Esophagus squamous epithelium (tissue), 5 donors: ENCODE measurements around the gene ZSWIM3. TPM values are rescaled to one million over a fixed set of nuclear protein-coding genes. Genes with fewer than 3 reads are reported as not detected.

Experiments
- DNase-seq: peaks from one replicate; lab custom pipeline; 2025; lab: John Stamatoyannopoulos, UW
- H3K27ac ChIP-seq, 4 donors: fragments of 200-600 bp; sonication (generic); one replicate each; pipeline ENCODE4 v1.5.1; 2016 to 2019; ENCODE audit warnings: mild to moderate bottlenecking in 1 of 4
- H3K27me3 ChIP-seq, 4 donors: fragments of 200-600 bp; sonication (generic); 1 replicate in 3 of 4; 2 replicates in 1 of 4; pipeline versions ENCODE4 v1.5.1 to v1.6.0; 2017 to 2021; ENCODE audit warnings: antibody characterized with exemption in 1 of 4
- H3K36me3 ChIP-seq, 3 donors: fragments of 200-600 bp; sonication (generic); one replicate each; pipeline ENCODE4 v1.5.1; 2016 to 2019
- H3K4me1 ChIP-seq, 3 donors: fragments of 200-600 bp; sonication (generic); one replicate each; pipeline ENCODE4 v1.5.1; 2017 to 2019
- H3K4me3 ChIP-seq, 4 donors: fragments of 200-600 bp; sonication (generic); 1 replicate in 3 of 4; 2 replicates in 1 of 4; pipeline ENCODE4 v1.5.1; 2016 to 2019; ENCODE audit warnings: mild to moderate bottlenecking in 2 of 4, moderate library complexity in 1 of 4
- H3K9me3 ChIP-seq, 3 donors: fragments of 200-600 bp; sonication (generic); one replicate each; pipeline ENCODE4 v1.5.1; 2016 to 2019
- POLR2A ChIP-seq, 4 donors: fragments of 450-650 bp; IDR thresholded peaks; one replicate each; pipeline ENCODE4 v1.6.1; 2017; ENCODE audit warnings: antibody characterized with exemption in 4 of 4, mild to moderate bottlenecking in 4 of 4, moderate library complexity in 3 of 4
- WGBS, 2 donors: methylation state at CpG; one replicate each; pipeline ENCODE4 v1.1.5; 2018; 5-methylcytosine and 5-hydroxymethylcytosine counted together
- intact Hi-C: fragments of 100-400 bp; cut with DNase I; formaldehyde crosslinking; loops from one replicate; pipeline ENCODE4 v1.15.0; 2022
- total RNA-seq, 4 donors: library from RNA; depleted of rRNA; stranded (reverse); fragments of >200 nt; gene quantifications; one replicate each; pipeline ENCODE4 v1.1.0, GENCODE V29; 2016
- TF ChIP-seq, protein P1 (sequence below), 6 experiments: fragments of 450-650 bp in 4 of 6; fragments of 200-600 bp in 2 of 6; sonication (generic) in 2 of 6; IDR thresholded peaks; one replicate each; pipeline ENCODE4 v1.5.1; 2016 to 2019; ENCODE audit warnings: antibody characterized with exemption in 6 of 6, mild to moderate bottlenecking in 4 of 6, moderate library complexity in 4 of 6
- donor health status: DM: yes; HTN: yes; CAD: no.

ZSWIM3 gene
- total RNA-seq, 4 donors from 2014 or later = 1.1 to 3.2 (median 2.5) TPM

DNA sequence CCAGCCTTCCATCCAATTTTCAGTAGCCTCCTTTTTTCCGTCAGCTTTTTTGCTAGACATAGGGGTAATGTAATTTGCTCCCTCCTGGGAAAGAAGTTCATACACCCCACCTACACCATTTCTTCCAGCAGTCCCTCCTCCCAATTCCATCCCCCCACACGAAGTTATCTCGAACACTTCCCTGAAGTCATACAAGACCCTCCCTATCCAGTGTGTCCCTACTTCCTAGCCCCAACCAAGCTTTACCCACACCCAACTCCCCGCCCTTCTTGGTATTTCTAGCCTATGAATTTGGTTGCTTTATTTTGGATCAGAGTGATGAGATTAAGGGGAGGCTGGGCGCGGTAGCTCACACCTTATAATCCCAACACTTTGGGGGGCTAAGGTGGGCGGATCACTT is 43.9 kb upstream of the ZSWIM3 start:
- H3K27me3 ChIP-seq = no peaks in the 10 kb centered on the region
- 60 to 65% methylated on average over 6 to 7 of the region's 7 CpGs for WGBS, 2 donors
- H3K4me3 ChIP-seq = peak overlapping the region in 3 of 4 donors; percentile 60 to 79 (median 67)
- no peak for DNase-seq
- H3K36me3 ChIP-seq = peaks cover 7 to 32% (median 22%) of the 10 kb centered on the region in 3 donors
- H3K4me1 ChIP-seq = peaks cover 8 to 38% (median 12%) of the 10 kb centered on the region in 3 donors
- TF ChIP-seq POLR2A (IDR thresholded peaks at IDR 0.05) = no peak
- TF ChIP-seq, protein P1, sequence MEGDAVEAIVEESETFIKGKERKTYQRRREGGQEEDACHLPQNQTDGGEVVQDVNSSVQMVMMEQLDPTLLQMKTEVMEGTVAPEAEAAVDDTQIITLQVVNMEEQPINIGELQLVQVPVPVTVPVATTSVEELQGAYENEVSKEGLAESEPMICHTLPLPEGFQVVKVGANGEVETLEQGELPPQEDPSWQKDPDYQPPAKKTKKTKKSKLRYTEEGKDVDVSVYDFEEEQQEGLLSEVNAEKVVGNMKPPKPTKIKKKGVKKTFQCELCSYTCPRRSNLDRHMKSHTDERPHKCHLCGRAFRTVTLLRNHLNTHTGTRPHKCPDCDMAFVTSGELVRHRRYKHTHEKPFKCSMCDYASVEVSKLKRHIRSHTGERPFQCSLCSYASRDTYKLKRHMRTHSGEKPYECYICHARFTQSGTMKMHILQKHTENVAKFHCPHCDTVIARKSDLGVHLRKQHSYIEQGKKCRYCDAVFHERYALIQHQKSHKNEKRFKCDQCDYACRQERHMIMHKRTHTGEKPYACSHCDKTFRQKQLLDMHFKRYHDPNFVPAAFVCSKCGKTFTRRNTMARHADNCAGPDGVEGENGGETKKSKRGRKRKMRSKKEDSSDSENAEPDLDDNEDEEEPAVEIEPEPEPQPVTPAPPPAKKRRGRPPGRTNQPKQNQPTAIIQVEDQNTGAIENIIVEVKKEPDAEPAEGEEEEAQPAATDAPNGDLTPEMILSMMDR (IDR thresholded peaks at IDR 0.05) = no peak
- no peak overlapping the region for H3K27ac ChIP-seq
- no peaks in the 10 kb centered on the region for H3K9me3 ChIP-seq
- intact Hi-C loops = loop anchor here (10.0 kb wide), 1 partner anchor 151 kb away; no protein-coding TSS in a partner anchor

DNA sequence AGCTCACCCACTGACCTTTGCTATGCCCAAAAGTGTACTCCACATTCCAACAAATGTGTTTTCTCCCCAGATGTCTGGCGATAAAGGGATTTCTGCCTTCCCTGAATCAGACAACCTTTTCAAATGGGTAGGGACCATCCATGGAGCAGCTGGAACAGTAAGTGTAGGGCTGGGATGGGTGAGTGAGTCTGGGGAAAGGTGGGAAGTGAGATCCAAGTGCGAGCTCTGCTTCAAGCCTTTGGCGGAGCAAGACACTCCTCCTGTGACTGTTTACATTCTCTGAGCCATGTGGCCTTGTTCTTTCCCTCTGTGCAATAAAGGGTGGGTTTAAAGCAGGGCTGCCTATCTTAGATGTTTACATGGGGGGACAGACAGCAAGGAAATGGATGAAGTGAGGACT is 43.1 kb upstream of the ZSWIM3 start:
- Histone ChIP-seq H3K27me3 (no peaks in the 10 kb centered on the region), H3K4me1 (peaks cover 8 to 38% (median 12%) of the 10 kb centered on the region in 3 donors), H3K9me3 (no peaks in the 10 kb centered on the region), H3K36me3 (peaks cover 7 to 24% (median 17%) of the 10 kb centered on the region in 3 donors), H3K4me3 (no peak overlapping the region), H3K27ac (no peak overlapping the region)
- WGBS, 2 donors = 81 to 97% methylated on average over 3 of the region's 3 CpGs
- no peak for TF ChIP-seq POLR2A (IDR thresholded peaks at IDR 0.05)
- TF ChIP-seq, protein P1 (IDR thresholded peaks at IDR 0.05) = no peak
- no peak for DNase-seq
- intact Hi-C loops = loop anchor here (10.0 kb wide), 1 partner anchor 150 kb away; no protein-coding TSS in a partner anchor

DNA sequence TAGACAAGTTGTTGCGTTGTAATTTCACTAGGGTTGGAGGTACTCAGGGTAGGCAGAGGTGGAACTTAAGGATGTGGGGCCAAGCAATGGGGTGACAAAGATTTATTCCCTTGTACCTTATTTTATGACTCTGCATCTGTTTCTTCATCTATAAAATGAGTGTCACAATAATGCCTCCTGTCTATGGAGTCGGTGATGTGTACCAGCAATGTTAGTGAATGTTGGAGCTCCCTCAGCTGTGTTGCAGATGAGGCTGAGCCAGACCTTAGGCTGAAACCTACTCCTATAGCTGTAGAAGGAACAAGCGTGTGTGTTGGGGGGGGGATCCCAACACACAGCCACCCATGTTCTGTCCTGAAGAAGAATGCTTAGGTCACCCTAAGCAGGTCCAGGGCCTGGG is 40.5 kb upstream of the ZSWIM3 start:
- Histone ChIP-seq H3K9me3 (no peaks in the 10 kb centered on the region), H3K27me3 (peaks cover 0 to 4% (median 0%) of the 10 kb centered on the region in 4 donors), H3K27ac (peak overlapping the region in 1 of 4 donors; percentile 28), H3K4me3 (no peak overlapping the region), H3K4me1 (peaks cover 5 to 31% (median 9%) of the 10 kb centered on the region in 3 donors), H3K36me3 (no peaks in the 10 kb centered on the region)
- TF ChIP-seq, protein P1 (IDR thresholded peaks at IDR 0.05) = no peak
- no peak for TF ChIP-seq POLR2A (IDR thresholded peaks at IDR 0.05)
- intact Hi-C loops = loop anchor here (10.0 kb wide), 1 partner anchor 148 kb away; no protein-coding TSS in a partner anchor
- DNase-seq = no peak
- 89 to 98% methylated on average over 2 to 3 of the region's 3 CpGs for WGBS, 2 donors

DNA sequence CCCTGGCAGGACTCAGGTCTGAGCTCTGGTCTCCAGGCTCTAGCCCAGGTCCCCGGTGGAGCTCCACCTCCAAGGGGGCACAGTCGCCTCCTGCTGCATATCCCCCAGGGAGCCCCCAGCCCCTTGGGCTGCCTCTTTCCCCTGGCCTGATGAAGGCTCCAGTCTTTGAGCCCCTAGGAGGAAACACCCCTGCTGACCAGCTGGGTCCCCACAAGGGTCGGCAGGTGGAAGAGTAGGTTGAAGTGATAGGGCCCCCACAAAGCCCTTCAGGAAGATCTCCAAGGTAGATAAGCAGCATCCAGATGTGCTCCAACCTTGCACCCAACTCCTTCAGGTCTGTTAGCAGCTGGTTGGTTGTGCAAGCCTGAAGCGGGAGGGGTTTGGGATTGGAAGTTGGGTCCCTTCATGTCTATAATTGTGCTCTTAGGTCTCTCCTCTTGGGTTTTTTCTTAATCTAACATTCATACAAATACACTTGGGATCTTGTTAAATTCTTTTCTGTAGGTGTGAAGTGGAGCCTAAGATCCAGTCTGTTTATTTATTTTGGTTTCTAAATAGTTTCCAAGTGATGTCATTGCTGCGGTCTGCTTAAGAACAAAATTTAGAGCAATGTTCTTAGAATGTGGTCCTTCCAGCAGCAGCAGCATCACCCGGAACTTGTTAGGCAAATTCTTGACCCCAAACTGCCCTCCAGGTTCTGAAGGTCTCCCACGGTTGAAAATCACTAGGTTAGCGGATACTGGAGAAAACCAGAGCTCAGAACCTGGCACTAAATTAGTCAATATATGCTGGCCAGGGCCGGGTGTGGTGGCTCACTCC is 39.8 kb upstream of the ZSWIM3 start:
- Histone ChIP-seq H3K9me3 (no peaks in the 10 kb centered on the region), H3K27me3 (peaks cover 0 to 11% (median 0%) of the 10 kb centered on the region in 4 donors), H3K27ac (peak overlapping the region in 2 of 4 donors; percentile 6 to 28), H3K4me3 (no peak overlapping the region), H3K4me1 (peaks cover 7 to 32% (median 8%) of the 10 kb centered on the region in 3 donors), H3K36me3 (no peaks in the 10 kb centered on the region)
- intact Hi-C loops = loop anchor here (10.0 kb wide), 1 partner anchor 147 kb away; no protein-coding TSS in a partner anchor
- no peak for DNase-seq
- 56 to 67% methylated on average over 6 of the region's 9 CpGs for WGBS, 2 donors
- TF ChIP-seq POLR2A (IDR thresholded peaks at IDR 0.05) = no peak
- TF ChIP-seq, protein P1 (IDR thresholded peaks at IDR 0.05) = no peak

DNA sequence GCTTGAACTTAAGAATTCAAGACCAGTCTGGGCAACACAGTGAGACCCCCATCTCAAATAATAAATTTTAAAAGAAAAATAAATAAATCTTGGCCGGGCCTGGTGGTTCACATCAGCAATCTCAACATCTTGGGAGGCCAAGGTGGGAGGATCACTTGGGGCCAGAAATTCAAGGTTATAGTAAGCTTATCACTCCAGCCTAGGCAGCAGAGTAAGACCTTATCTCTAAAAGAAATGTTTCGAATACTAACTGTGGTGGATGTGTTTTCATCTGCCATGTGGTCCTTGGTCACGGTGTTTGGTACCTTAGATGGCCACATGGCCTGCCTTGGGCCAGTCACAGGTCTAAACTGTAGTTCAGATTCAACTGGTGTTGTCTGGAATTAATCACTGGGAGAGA is 39.2 kb upstream of the ZSWIM3 start:
- no peaks in the 10 kb centered on the region for H3K36me3 ChIP-seq
- no peak overlapping the region for H3K4me3 ChIP-seq
- TF ChIP-seq POLR2A (IDR thresholded peaks at IDR 0.05) = no peak
- TF ChIP-seq, protein P1 (IDR thresholded peaks at IDR 0.05) = no peak
- peak overlapping the region in 1 of 4 donors; percentile 6 for H3K27ac ChIP-seq
- peaks cover 8 to 32% (median 9%) of the 10 kb centered on the region in 3 donors for H3K4me1 ChIP-seq
- H3K9me3 ChIP-seq = no peaks in the 10 kb centered on the region
- WGBS, 2 donors = 79 to 84% methylated on average over 3 of the region's 3 CpGs
- H3K27me3 ChIP-seq = peaks cover 0 to 17% (median 0%) of the 10 kb centered on the region in 4 donors
- intact Hi-C loops = loop anchor here (10.0 kb wide), 1 partner anchor 147 kb away; no protein-coding TSS in a partner anchor
- no peak for DNase-seq
